Retinal pigment epithelial cell (primary cell): ENCODE measurements around the gene ANGPTL2.

ENCODE experiments used
- DNase-seq: peaks from one replicate; pipeline ENCODE4 v3.0.0-alpha.2; 2010; ENCODE audit warnings: low read depth
- H3K4me3 ChIP-seq: 2 replicates; pipeline ENCODE4 v1.5.1; 2011; ENCODE audit warnings: mild to moderate bottlenecking, low read length, control low read depth, moderate library complexity
- CTCF ChIP-seq: conservative IDR thresholded peaks from 2 replicates; pipeline ENCODE4 v1.5.1; 2011; ENCODE audit warnings: low read depth, low read length, control low read depth, inconsistent platforms

Gene ANGPTL2

GRCh38 chr9:127102176-127102575, 20.3 kb downstream of the ANGPTL2 start:
- no peak overlapping the region for H3K4me3 ChIP-seq
- no peak for DNase-seq
- TF ChIP-seq CTCF = no peak

GRCh38 chr9:127099664-127100063, 22.8 kb downstream of the ANGPTL2 start:
- TF ChIP-seq CTCF = no peak
- no peak for DNase-seq
- H3K4me3 ChIP-seq = no peak overlapping the region

GRCh38 chr9:127098916-127099553, 23.4 kb downstream of the ANGPTL2 start:
- no peak overlapping the region for H3K4me3 ChIP-seq
- DNase-seq = no peak
- TF ChIP-seq CTCF = no peak

- TF ChIP-seq CTCF = no peak
- DNase-seq = no peak
- no peak overlapping the region for H3K4me3 ChIP-seq
Observed at GRCh38 chr9:127097683-127098082, 24.8 kb downstream of the ANGPTL2 start.

- DNase-seq = no peak
- no peak for TF ChIP-seq CTCF
Observed at GRCh38 chr9:127096208-127096607, 26.2 kb downstream of the ANGPTL2 start.

GRCh38 chr9:127095411-127095810, 27.0 kb downstream of the ANGPTL2 start:
- no peak for DNase-seq
- no peak overlapping the region for H3K4me3 ChIP-seq
- TF ChIP-seq CTCF = no peak

More at GRCh38 chr9:127096208-127096607, 26.2 kb downstream of the ANGPTL2 start:
- H3K4me3 ChIP-seq = no peak overlapping the region

GRCh38 chr9:127093319-127094020, 29.0 kb downstream of the ANGPTL2 start:
- H3K4me3 ChIP-seq = no peak overlapping the region
- no peak for DNase-seq
- TF ChIP-seq CTCF = peak; percentile 8
